Skeletal muscle tissue (tissue), 4 donors: ENCODE data around the gene HECW1. TPM values are rescaled to one million over a fixed set of nuclear protein-coding genes. Genes with fewer than 3 reads are reported as not detected.

Experiments used
- H3K27ac ChIP-seq: one replicate; pipeline ENCODE4 v1.7.0; 2013; ENCODE audit warnings: mild to moderate bottlenecking, low read depth, low read length, inconsistent platforms
- H3K27me3 ChIP-seq, 3 donors: one replicate each; pipeline ENCODE4 v1.7.0; 2013; ENCODE audit warnings: low read length in 3 of 3; ENCODE audit not compliant: control insufficient read depth in 3 of 3, insufficient read depth in 3 of 3
- H3K36me3 ChIP-seq, 3 donors: one replicate each; pipeline ENCODE4 v1.7.0; 2013; ENCODE audit warnings: low read length in 3 of 3; ENCODE audit not compliant: control insufficient read depth in 3 of 3, insufficient read depth in 3 of 3
- H3K4me1 ChIP-seq, 3 donors: one replicate each; pipeline ENCODE4 v1.7.0; 2013; ENCODE audit warnings: low read length in 3 of 3, mild to moderate bottlenecking in 3 of 3; ENCODE audit not compliant: control insufficient read depth in 3 of 3, insufficient read depth in 3 of 3
- H3K4me3 ChIP-seq, 3 donors: one replicate each; pipeline ENCODE4 v1.7.0; 2013; ENCODE audit warnings: low read length in 3 of 3
- H3K9ac ChIP-seq, 3 donors: one replicate each; pipeline ENCODE4 v1.7.0; 2013; ENCODE audit warnings: low read length in 3 of 3, mild to moderate bottlenecking in 3 of 3, moderate library complexity in 2 of 3, low read depth in 1 of 3
- H3K9me3 ChIP-seq, 3 donors: one replicate each; pipeline ENCODE4 v1.7.0; 2013; ENCODE audit warnings: low read length in 3 of 3; ENCODE audit not compliant: control insufficient read depth in 3 of 3
- total RNA-seq: library from RNA; depleted of rRNA; stranded (reverse); fragments of >200 nt; gene quantifications from one replicate; pipeline ENCODE4 v1.2.3, GENCODE V29; 2014
- donor health status: Osteomylitis.

Gene HECW1
- total RNA-seq, 1 donor from 2014 or later, result not detected

DNA sequence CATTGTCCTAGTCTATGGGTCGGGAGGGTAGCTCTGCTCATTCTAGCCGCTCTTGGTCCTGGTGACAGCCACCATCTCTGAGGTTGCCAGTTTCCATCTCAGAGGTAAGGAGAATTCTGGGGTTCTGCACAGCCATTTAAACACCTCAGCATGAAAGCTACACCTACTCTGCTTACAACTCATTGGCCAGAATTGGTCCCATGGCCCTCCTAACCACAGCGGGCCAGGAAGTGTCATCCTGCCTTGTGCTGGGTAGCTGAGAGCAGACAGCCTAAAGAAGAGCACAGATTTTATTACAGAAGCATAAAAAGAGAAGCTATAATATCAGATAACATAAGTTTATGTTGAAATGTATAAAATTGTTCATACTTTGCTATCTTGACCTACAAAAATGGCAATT, 152.7 kb downstream of the HECW1 start:
- Histone ChIP-seq H3K27ac (no peak overlapping the region), H3K36me3 (no peaks in the 10 kb centered on the region), H3K4me1 (peaks cover 0 to 4% (median 2%) of the 10 kb centered on the region in 3 donors), H3K4me3 (no peak overlapping the region), H3K9me3 (no peaks in the 10 kb centered on the region), H3K9ac (no peak overlapping the region), H3K27me3 (peaks cover 0 to 2% (median 0%) of the 10 kb centered on the region in 3 donors)

GRCh38 chr7:43273939-43274719, 161.7 kb downstream of the HECW1 start:
- Histone ChIP-seq H3K9ac (no peak overlapping the region), H3K9me3 (peaks cover 0 to 9% (median 0%) of the 10 kb centered on the region in 3 donors), H3K27ac (no peak overlapping the region), H3K27me3 (no peaks in the 10 kb centered on the region), H3K36me3 (no peaks in the 10 kb centered on the region), H3K4me3 (no peak overlapping the region), H3K4me1 (peaks cover 0 to 4% (median 0%) of the 10 kb centered on the region in 3 donors)

GRCh38 chr7:43274752-43275151, 162.3 kb downstream of the HECW1 start:
- no peak overlapping the region for H3K27ac ChIP-seq
- H3K4me1 ChIP-seq, result peaks cover 0 to 4% (median 0%) of the 10 kb centered on the region in 3 donors
- H3K9me3 ChIP-seq, result peaks cover 0 to 9% (median 0%) of the 10 kb centered on the region in 3 donors
- H3K4me3 ChIP-seq, result no peak overlapping the region
- H3K9ac ChIP-seq, result no peak overlapping the region
- no peaks in the 10 kb centered on the region for H3K27me3 ChIP-seq
- H3K36me3 ChIP-seq, result no peaks in the 10 kb centered on the region

DNA sequence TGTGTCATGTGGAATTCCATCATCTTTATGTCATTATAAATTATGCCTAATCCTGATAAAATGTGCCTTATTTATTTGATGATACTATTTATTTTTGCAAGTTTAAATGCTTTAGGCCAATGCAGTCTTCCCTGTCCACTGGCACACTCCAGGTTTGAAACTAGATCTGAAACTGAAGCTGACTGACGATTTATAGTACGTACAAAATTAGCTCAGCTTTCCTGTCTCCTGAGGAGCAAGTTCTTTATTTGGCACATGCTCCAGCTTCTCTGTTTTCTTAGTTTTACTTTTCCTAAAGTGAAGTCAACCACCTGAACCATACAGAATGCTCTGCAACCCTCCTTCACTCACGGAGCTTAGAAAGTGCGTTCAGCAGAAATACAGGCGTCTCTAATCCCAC, 164.1 kb downstream of the HECW1 start:
- H3K4me1 ChIP-seq, result peaks cover 0 to 4% (median 0%) of the 10 kb centered on the region in 3 donors
- H3K9me3 ChIP-seq, result peaks cover 0 to 5% (median 0%) of the 10 kb centered on the region in 3 donors
- H3K36me3 ChIP-seq, result no peaks in the 10 kb centered on the region
- H3K27me3 ChIP-seq, result peaks cover 0 to 6% (median 6%) of the 10 kb centered on the region in 3 donors
- no peak overlapping the region for H3K4me3 ChIP-seq
- H3K9ac ChIP-seq, result no peak overlapping the region
- no peak overlapping the region for H3K27ac ChIP-seq

DNA sequence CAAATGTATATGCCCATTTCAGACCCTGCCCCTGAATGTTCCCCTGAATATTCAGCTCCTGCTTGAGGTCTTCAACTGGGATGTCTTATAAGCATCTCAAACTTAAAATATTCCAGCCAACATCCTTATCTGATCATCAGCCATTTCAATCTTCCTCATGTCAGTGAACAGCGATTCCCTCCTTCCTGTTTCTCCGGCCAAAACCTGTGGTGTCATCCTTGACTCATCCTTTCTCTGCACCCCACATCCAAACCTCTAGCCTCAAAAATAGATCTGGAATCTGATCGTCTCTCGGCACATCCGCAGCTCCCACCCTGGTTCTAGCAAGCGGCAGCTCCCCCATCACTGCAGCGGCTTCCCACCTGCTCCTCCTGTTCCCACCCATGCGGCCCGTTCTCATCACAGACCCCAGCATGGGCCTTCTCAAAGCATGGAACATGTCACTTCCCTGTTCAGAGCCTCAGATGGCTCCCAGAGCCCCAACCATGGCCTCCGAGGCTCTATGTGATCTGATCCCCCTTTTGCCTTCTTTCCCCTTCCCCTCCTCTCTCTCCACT, 165.7 kb downstream of the HECW1 start:
- peaks cover 0 to 13% (median 13%) of the 10 kb centered on the region in 3 donors for H3K27me3 ChIP-seq
- peaks cover 0 to 4% (median 0%) of the 10 kb centered on the region in 3 donors for H3K4me1 ChIP-seq
- no peak overlapping the region for H3K4me3 ChIP-seq
- H3K9ac ChIP-seq, result no peak overlapping the region
- no peak overlapping the region for H3K27ac ChIP-seq
- no peaks in the 10 kb centered on the region for H3K9me3 ChIP-seq
- H3K36me3 ChIP-seq, result no peaks in the 10 kb centered on the region

- no peak overlapping the region for H3K9ac ChIP-seq
- H3K27me3 ChIP-seq, result peaks cover 0 to 16% (median 13%) of the 10 kb centered on the region in 3 donors
- peaks cover 0 to 4% (median 0%) of the 10 kb centered on the region in 3 donors for H3K4me1 ChIP-seq
- no peak overlapping the region for H3K4me3 ChIP-seq
- H3K9me3 ChIP-seq, result peaks cover 0 to 3% (median 0%) of the 10 kb centered on the region in 3 donors
- H3K27ac ChIP-seq, result no peak overlapping the region
- no peaks in the 10 kb centered on the region for H3K36me3 ChIP-seq
Observed at GRCh38 chr7:43281268-43281667, 168.8 kb downstream of the HECW1 start.

DNA sequence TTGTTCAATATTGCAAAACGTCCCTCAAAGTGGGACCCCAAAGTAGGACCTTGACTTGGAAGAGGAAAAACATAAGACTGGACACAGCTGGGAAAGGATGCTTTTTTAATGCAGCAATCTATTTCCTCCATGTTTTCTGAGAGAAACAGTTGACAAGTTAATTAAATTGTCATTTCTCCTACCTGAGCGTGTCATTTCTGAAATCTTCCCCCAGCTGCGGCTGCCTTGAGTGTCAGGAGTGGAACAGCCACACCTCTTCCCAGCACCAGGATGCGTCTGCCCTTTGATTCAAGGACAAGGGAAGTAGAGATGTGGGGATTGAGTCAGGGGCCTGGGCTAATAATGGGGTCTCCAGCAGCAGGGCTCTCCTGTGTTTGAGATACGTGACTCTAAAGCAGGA, 171.3 kb downstream of the HECW1 start:
- Histone ChIP-seq H3K27me3 (peaks cover 0 to 16% (median 13%) of the 10 kb centered on the region in 3 donors), H3K9ac (no peak overlapping the region), H3K4me1 (no peaks in the 10 kb centered on the region), H3K4me3 (no peak overlapping the region), H3K36me3 (no peaks in the 10 kb centered on the region), H3K27ac (no peak overlapping the region), H3K9me3 (peaks cover 0 to 3% (median 0%) of the 10 kb centered on the region in 3 donors)

DNA sequence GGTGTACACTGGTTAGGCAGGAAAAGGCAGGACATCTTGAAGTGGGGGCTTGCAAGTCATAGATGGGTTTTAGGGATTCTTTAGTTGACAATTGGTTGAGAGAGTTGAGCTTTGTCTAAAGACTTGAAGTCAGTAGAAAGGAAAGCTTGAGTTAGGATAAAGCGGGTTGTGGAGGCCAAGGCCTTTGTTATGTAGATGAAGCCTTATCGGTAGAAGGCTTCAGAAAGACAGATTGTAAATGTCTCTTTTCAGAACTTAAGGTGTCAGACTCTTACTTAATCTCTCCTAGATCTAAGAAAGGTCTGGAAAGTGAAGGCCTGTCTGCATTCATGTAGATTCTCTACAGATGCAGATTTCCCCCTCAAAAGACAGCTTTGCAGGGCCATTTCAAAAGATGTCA, 177.4 kb downstream of the HECW1 start:
- H3K4me3 ChIP-seq, result no peak overlapping the region
- H3K27ac ChIP-seq, result no peak overlapping the region
- peaks cover 3 to 8% (median 5%) of the 10 kb centered on the region in 3 donors for H3K9me3 ChIP-seq
- H3K4me1 ChIP-seq, result peaks cover 0 to 9% (median 0%) of the 10 kb centered on the region in 3 donors
- H3K36me3 ChIP-seq, result no peaks in the 10 kb centered on the region
- no peak overlapping the region for H3K9ac ChIP-seq
- H3K27me3 ChIP-seq, result no peaks in the 10 kb centered on the region

DNA sequence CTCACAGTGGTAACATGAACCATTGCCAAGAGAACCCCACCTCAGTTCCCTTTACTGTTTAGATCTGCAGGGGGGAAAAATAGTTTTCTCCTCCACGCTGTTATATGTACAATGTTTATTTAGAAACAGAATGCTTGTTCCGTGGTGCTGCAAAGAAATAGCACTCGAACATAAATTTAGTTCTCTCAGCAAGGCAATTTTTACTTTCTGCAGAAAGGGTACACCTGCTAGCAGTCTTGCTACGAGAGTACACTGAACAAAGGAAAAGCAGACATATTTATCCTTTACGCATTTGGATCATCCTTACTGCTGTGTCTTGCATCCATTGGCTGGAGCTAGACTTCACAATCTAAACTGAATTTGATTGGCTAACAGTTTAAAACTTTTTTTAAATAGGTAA, 178.5 kb downstream of the HECW1 start:
- Histone ChIP-seq H3K4me3 (no peak overlapping the region), H3K27ac (no peak overlapping the region), H3K36me3 (no peaks in the 10 kb centered on the region), H3K9ac (no peak overlapping the region), H3K27me3 (no peaks in the 10 kb centered on the region), H3K9me3 (peaks cover 3 to 5% (median 5%) of the 10 kb centered on the region in 3 donors), H3K4me1 (peaks cover 0 to 9% (median 0%) of the 10 kb centered on the region in 3 donors)

- Histone ChIP-seq H3K9ac (no peak overlapping the region), H3K4me1 (peaks cover 0 to 9% (median 0%) of the 10 kb centered on the region in 3 donors), H3K27ac (no peak overlapping the region), H3K9me3 (peaks cover 3 to 5% (median 5%) of the 10 kb centered on the region in 3 donors), H3K4me3 (no peak overlapping the region), H3K36me3 (no peaks in the 10 kb centered on the region), H3K27me3 (no peaks in the 10 kb centered on the region)
Observed at GRCh38 chr7:43291789-43292188, 179.3 kb downstream of the HECW1 start.
